Measurements from ENCODE around the gene CEP126. TPM values are rescaled to one million over a fixed set of nuclear protein-coding genes. Genes with fewer than 3 reads are reported as not detected.

The CEP126 gene
- 0.89 and 1.2 TPM in 2 replicates for total RNA-seq

GRCh38 chr11:101914738-101915426, at the start of gene CEP126:
CEP126 (plus strand) TSS chr11:101915010; CDS start chr11:101915285, 275 bp downstream.

GRCh38 chr11:101916422-101916821, 1.6 kb downstream of the CEP126 start, which contains the start of gene ANGPTL5:
ANGPTL5 (minus strand) TSS chr11:101916522; CDS start chr11:101907909, 8,613 bp downstream.

GRCh38 chr11:102047305-102047924, 132.6 kb downstream of the CEP126 start, which contains the start of gene CFAP300:
CFAP300 (plus strand) TSS chr11:102047437; CDS start chr11:102047471, 34 bp downstream.

Other genes starting within 250 kb of the CEP126 start
- gene ANGPTL5, start 1.5 kb downstream of the CEP126 start, total RNA-seq, result not detected in 2 replicates
- gene CFAP300, start 132.4 kb downstream of the CEP126 start, total RNA-seq, result 2.4 and 5.3 TPM in 2 replicates
- 139 and 154 TPM in 2 replicates for gene YAP1, start 195.4 kb downstream of the CEP126 start, total RNA-seq

Measured in smooth muscle cell of the umbilical artery (primary cell).